ENCODE data around the gene HSH2D.

HSH2D gene

GRCh38 chr19:16154557-16154956 lies 11.1 kb downstream of the HSH2D start:
- TF ChIP-seq PPARA (CRISPR knock-in tag; IDR thresholded peaks at IDR 0.05; ENCODE audit: borderline replicate concordance) (no peak), POU6F1 (CRISPR knock-in tag; IDR thresholded peaks at IDR 0.05; ENCODE audit: borderline replicate concordance, low read depth) (no peak), TOX (CRISPR knock-in tag; IDR thresholded peaks at IDR 0.05; ENCODE audit: borderline replicate concordance) (no peak), ZFP30 (CRISPR knock-in tag; IDR thresholded peaks at IDR 0.05) (no peak), ESRRG (CRISPR knock-in tag; IDR thresholded peaks at IDR 0.05) (no peak), ISL1 (CRISPR knock-in tag; IDR thresholded peaks at IDR 0.05) (no peak), RARB (CRISPR knock-in tag; IDR thresholded peaks at IDR 0.05) (no peak), ZNF8 (CRISPR knock-in tag; IDR thresholded peaks at IDR 0.05) (no peak), SNAI2 (CRISPR knock-in tag; IDR thresholded peaks at IDR 0.05) (no peak), ARNTL (CRISPR knock-in tag; IDR thresholded peaks at IDR 0.05; ENCODE audit: borderline replicate concordance, low read depth) (no peak), CSRNP3 (CRISPR knock-in tag; IDR thresholded peaks at IDR 0.05) (no peak), GLIS3 (CRISPR knock-in tag; IDR thresholded peaks at IDR 0.05) (no peak), ZFP3 (CRISPR knock-in tag; IDR thresholded peaks at IDR 0.05) (no peak), TSHZ2 (CRISPR knock-in tag; IDR thresholded peaks at IDR 0.05) (no peak), BACH2 (CRISPR knock-in tag; IDR thresholded peaks at IDR 0.05; ENCODE audit: borderline replicate concordance) (no peak), CSDC2 (CRISPR knock-in tag; IDR thresholded peaks at IDR 0.05) (no peak), ZNF70 (CRISPR knock-in tag; IDR thresholded peaks at IDR 0.05) (no peak), TCF4 (CRISPR knock-in tag; IDR thresholded peaks at IDR 0.05; ENCODE audit: borderline replicate concordance) (no peak), CREB5 (CRISPR knock-in tag; IDR thresholded peaks at IDR 0.05; ENCODE audit: low read depth) (no peak)
- TF ChIP-seq, protein P1, sequence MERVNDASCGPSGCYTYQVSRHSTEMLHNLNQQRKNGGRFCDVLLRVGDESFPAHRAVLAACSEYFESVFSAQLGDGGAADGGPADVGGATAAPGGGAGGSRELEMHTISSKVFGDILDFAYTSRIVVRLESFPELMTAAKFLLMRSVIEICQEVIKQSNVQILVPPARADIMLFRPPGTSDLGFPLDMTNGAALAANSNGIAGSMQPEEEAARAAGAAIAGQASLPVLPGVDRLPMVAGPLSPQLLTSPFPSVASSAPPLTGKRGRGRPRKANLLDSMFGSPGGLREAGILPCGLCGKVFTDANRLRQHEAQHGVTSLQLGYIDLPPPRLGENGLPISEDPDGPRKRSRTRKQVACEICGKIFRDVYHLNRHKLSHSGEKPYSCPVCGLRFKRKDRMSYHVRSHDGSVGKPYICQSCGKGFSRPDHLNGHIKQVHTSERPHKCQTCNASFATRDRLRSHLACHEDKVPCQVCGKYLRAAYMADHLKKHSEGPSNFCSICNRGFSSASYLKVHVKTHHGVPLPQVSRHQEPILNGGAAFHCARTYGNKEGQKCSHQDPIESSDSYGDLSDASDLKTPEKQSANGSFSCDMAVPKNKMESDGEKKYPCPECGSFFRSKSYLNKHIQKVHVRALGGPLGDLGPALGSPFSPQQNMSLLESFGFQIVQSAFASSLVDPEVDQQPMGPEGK (CRISPR knock-in tag; IDR thresholded peaks at IDR 0.05; ENCODE audit: borderline replicate concordance) = no peak
- ATAC-seq = no peak

GRCh38 chr19:16155128-16155527 lies 11.6 kb downstream of the HSH2D start:
- no peak for ATAC-seq
- no peak for TF ChIP-seq ESRRG (CRISPR knock-in tag; IDR thresholded peaks at IDR 0.05)
- no peak for TF ChIP-seq ZFP30 (CRISPR knock-in tag; IDR thresholded peaks at IDR 0.05)
- no peak for TF ChIP-seq RARB (CRISPR knock-in tag; IDR thresholded peaks at IDR 0.05)
- no peak for TF ChIP-seq TOX (CRISPR knock-in tag; IDR thresholded peaks at IDR 0.05; ENCODE audit: borderline replicate concordance)
- no peak for TF ChIP-seq GLIS3 (CRISPR knock-in tag; IDR thresholded peaks at IDR 0.05)
- TF ChIP-seq BACH2 (CRISPR knock-in tag; IDR thresholded peaks at IDR 0.05; ENCODE audit: borderline replicate concordance) = no peak
- no peak for TF ChIP-seq OSR1 (CRISPR knock-in tag; IDR thresholded peaks at IDR 0.05)
- no peak for TF ChIP-seq POU6F1 (CRISPR knock-in tag; IDR thresholded peaks at IDR 0.05; ENCODE audit: borderline replicate concordance, low read depth)
- no peak for TF ChIP-seq TSHZ2 (CRISPR knock-in tag; IDR thresholded peaks at IDR 0.05)
- TF ChIP-seq, protein P1 (CRISPR knock-in tag; IDR thresholded peaks at IDR 0.05; ENCODE audit: borderline replicate concordance) = no peak
- no peak for TF ChIP-seq ZNF565 (CRISPR knock-in tag; conservative IDR thresholded peaks at IDR 0.05; ENCODE audit: low read depth)
- no peak for TF ChIP-seq CSRNP3 (CRISPR knock-in tag; IDR thresholded peaks at IDR 0.05)

Data from SK-N-SH treated with all-trans-retinoic acid at 6 μM for 48 hours (cell line).